Stimulated activated CD4-positive, alpha-beta T cell treated with anti-CD3 and anti-CD28 coated beads, Interleukin-4, amount 100 ng/mL, for 48 hours (primary cell): ENCODE results near the gene EEF2K.
A peak's percentile ranks its signal among the peaks of the same experiment; 100 is the strongest.

Source experiments
- DNase-seq, 2 donors: peaks; one replicate each; pipeline ENCODE4 v3.0.0-alpha.2; 2020; ENCODE audit warnings: low read depth in 2 of 2

EEF2K gene

GRCh38 chr16:22317625-22318024, 111.5 kb downstream of the EEF2K start:
- DNase-seq, result no peak

DNA sequence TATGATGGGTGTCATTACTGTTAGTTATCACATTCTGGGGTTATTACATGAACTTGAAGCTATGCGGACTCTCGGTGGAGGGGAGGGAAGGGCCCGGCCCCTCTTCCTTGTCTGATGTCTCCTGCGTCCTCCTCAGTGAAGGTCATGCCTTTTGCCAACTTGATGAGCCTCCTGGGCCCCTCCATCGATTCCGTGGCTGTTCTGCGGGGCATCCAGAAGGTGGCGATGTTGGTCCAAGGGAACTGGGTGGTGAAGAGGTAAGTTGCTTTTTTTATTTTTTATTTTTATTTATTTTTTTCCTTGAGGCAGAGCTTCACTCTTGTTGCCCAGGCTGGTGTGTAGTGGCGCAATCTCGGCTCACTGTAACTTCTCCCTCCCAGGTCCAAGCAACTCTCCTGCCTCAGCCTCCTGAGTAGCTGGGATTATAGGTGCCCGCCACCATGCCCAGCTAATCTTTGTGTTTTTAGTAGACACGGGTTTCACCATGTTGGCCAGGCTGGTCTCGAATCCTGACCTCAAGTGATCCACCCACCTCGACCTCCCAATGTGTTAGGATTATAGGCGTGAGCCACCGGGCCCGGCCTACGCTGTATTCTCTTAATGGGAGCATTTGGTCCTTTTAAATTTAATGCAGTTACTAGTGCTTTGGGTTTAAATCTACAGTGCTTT, 112.7 kb downstream of the EEF2K start:
- peak; percentile 38 to 61 for DNase-seq

DNA sequence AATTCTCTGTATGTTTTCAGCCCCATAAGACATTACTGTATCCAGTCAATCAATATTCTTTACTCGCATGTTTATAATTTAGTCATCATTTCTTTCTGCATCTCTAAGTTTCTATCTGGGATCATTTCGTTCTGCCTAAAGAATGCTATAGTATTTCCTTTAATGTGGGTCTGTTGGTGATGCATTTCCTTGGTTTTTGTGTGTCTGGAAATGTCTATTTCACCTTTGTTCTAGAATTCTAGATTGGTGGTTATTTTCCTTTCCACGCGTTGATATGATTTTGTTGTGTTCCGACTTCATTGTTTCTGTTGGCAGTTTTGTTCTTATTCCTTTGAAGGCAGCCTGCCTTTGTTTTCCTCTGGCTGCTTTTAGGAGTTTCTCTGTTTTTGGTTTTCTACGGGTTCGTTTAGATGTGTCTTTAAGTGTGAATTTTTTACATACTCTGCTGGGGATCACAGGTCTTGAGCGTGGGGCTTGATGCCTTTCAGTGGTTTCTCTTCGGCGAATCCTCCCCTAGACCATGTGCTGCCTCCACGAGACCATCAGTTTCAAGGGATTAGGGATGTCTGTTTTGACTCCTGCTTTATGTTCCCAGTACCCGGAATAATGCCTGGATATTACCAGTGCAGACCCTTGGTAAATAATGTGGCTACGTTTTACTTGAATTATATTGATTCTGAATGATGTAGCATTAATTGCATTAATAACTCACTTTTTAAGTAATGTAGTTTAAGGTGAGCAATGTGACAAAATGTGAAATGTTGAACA, 114.7 kb downstream of the EEF2K start:
- no peak for DNase-seq

GRCh38 chr16:22321340-22322001, 115.4 kb downstream of the EEF2K start:
- DNase-seq, result peak; percentile 58 to 64

DNA sequence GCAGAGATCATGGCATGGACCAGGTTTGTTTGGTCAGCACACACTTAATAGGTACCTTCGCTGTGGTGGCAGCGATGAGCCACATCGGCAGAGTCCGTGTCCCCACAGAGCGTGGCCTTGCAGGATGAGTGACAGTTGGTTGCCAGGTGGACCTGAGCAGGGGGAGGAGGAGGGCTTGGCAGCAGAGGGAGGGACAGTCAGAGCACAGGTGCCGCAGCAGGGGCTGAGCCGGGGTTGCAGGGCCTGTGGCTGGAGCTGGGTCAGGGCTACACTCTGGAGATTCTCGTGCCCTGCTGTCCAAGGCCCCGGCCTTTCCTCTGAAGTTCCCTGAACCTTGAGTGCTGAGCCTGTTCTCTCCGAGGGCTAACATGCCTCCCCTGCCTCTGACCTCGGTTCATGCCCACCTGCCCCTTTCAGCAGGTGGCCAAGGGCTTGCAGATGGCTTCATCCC, 116.0 kb downstream of the EEF2K start:
- no peak for DNase-seq

GRCh38 chr16:22322741-22323140, 116.7 kb downstream of the EEF2K start:
- DNase-seq, result no peak

- no peak for DNase-seq
Observed at GRCh38 chr16:22323173-22323958, 117.3 kb downstream of the EEF2K start.

- no peak for DNase-seq
Observed at GRCh38 chr16:22323959-22324786, 118.1 kb downstream of the EEF2K start.

DNA sequence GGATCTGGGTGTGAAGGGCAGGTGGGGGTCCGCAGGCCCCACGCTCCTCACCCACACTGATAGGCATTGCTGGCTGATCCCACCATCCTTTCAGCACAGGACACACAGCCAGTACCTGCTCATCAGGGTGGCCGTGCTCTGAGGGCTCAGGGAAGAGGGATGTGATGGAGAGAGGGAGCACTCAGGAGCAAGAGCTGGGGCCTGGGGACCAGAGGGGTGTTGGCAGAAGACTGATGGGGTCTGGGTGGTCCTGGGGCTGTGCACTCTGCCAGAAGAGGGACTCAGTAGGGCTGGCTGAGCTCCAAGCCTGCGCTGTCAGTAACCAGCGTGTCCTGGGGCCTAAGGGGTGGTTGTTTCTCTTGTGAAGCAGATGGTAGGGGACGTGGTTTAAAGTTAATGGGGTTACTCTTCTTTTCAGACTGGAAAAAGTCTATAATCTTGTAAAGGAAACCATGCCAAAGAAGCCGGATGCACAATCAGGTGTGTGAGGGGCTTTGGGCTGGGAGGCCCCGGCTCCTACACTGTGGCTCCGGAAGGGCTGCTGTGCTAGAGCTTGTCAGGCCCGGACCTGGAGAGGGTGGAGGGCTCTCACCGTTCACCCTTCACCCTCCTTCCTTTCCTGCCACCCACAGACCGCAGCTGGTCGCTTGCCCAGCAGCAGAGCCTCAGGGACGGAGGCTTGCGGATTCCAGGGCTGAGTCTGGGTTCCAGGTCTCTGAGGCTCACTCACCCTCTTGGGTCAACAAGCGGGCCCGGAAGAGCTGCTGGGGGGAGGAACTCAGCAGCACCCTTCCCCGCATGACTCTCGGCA, 118.9 kb downstream of the EEF2K start:
- DNase-seq, result no peak

- DNase-seq, result no peak
Observed at GRCh38 chr16:22325598-22326368, 119.7 kb downstream of the EEF2K start.

- no peak for DNase-seq
Observed at GRCh38 chr16:22326369-22326652, 120.2 kb downstream of the EEF2K start.

DNA sequence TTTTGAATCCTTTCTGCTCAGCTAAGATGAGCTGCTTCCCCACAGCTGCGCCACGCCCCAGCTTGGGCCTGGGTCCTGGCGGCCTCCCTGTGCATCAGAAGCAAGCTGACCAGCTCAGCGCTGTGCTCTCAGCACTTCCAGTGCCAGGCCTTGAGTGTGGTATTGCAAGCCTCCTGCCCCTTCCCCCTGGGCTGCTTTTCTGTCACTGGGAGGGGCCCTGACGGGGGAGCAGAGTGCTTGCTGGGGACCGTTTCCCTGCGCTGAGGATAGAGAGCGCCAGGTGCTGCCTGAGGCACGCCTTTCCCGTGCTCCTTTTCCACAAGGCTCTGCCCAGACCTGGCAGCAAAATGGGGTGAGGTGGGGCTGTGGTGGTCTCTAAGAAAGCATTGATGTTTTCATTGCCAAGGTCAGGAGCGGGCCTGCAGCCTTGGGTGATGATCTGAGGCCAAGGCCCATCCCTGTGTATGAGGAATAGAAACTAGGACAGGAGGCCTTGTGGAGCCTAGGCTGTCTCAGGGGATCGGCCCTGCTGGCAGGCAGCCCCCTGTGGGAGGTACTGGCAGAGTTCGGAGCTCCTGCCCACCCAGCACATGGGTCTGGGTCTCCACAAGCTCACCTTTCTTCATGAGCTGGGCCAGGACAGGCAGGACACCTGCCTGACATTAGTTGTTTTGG, 120.8 kb downstream of the EEF2K start:
- DNase-seq, result no peak

DNA sequence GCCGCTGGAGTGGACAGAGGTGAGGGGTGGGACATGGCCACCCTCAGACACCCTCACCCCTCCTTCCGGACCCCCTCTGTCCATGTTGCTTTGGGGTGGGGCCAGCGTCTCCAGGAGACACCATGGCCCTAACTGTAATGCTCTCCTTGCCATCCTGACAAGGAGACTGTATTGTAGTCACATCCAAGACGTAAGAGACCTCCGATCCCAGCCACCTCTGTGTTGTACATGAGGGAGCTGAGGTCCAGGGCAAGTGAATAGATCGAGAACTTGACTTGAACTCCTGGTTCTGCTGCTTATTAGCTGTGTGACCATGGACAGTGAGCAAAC, 121.3 kb downstream of the EEF2K start:
- no peak for DNase-seq

DNA sequence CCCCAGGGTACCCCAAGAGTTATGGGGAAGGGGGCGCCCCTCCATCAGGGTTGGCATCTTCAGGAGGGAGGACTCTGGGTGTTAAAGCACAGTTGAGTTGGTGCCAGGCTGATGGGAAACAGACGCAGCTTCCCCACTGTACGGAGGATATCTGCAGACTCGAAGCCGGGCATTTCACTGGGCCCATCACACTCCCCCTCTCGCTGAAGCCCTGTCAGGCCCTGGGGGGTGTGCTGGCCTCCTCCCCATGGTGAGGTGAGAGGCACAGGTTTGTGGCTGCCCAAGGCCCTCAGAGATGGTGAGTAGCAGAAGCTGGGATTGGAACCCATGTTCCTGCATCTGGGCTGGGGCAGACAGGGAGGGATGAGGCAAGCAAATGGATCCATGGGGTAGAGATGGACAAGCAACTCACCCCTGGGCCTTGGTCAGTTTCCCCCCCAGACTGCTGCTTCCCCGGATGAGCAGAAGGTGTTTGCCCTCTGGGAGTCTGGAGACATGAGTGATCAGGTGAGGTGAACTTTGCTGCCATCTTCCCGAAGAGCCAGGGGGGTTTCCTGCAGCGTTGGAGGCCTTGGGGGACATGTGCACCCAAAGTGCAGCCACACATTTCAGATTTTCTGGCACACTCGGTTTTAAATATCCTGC, 122.1 kb downstream of the EEF2K start:
- no peak for DNase-seq

- no peak for DNase-seq
Observed at GRCh38 chr16:22329199-22329695, 123.2 kb downstream of the EEF2K start.

GRCh38 chr16:22330326-22330725, 124.2 kb downstream of the EEF2K start:
- no peak for DNase-seq

- DNase-seq, result no peak
Observed at GRCh38 chr16:22333457-22333994, 127.4 kb downstream of the EEF2K start.

DNA sequence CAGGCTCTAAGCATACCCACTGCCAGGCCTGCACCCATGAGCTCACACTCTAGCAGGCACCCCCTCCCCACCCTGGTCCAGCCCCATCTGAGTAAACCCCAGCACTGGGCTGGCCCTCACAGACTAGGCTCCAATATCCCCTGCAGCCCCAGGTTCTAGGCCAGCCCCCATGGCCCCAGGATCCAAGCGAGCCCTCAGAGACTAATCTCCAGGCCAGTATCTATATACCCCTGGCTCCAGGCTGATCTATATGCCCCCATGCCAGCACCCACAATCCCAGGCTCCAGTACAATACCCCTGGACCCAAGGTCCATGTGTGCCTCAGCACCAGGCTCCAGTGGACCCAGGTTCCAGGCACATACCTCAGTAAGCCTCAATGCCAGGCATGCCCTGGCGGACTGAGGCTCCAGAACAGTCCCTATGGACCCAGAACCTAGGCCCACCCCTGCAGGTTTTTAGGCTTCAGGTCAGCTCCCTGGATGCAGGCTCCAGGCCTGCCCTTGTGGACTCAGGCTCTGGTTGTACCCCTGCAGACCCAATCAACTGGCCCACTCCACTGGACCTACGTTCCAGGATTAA, 129.7 kb downstream of the EEF2K start:
- no peak for DNase-seq
